A172 (cell line): ENCODE measurements around the gene LLGL1. TPM values are rescaled to one million over a fixed set of nuclear protein-coding genes. Genes with fewer than 3 reads are reported as not detected.

ENCODE experiments used
- DNase-seq: peaks from one replicate; pipeline ENCODE4 v3.0.0-alpha.2; 2015; ENCODE audit warnings: low spot score
- total RNA-seq: library from RNA; depleted of rRNA; stranded (reverse); fragments of >200 nt; shearing (Covaris generic); gene quantifications from 2 replicates; pipeline ENCODE4 v1.2.3, GENCODE V29; 2014; rRNA removed

The LLGL1 gene
- total RNA-seq, 1 experiment from 2014 or later: 47.2 TPM

DNA sequence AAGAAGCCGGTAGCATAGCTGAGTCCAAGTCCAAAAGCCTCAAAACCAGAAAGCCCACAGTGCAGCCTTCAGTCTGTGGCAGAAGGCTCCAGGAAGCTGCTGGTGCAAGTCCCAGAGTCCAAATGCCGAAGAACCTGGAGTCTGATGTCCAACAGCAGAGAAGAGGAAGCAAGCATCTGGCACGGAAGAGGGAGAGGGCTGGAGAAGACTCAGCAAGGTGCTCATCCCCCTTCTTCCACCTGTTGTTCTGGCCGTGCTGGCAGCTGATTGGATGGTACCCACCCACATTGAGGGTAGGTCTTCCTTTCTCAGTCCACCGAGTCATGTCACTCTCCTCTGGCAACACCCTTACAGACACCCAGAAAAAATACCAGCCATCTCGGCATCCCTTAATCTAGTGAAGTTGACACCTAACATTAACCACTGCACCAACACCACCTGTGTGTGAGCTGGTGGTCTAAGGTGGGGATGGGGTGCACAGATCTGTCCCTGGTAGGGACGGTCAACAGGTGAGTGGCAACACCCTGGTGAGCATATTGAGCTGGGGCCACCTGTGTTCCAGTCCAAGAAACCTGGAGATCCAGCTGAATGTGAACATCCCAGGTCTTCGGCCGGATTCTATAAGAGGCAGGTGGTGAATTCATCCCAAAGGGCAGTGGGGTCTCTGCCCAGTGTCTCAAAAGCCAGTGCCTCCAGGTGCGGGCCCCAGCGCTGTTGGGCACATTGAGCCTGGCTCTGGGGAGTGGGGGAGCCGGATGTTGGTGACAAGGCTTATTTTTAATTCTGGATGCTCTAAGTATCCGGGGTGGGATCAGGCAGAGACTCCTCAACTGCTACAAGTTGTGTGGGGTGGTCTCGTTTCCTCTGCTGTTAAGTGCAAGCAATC is 44.9 kb downstream of the LLGL1 start:
- DNase-seq: no peak

DNA sequence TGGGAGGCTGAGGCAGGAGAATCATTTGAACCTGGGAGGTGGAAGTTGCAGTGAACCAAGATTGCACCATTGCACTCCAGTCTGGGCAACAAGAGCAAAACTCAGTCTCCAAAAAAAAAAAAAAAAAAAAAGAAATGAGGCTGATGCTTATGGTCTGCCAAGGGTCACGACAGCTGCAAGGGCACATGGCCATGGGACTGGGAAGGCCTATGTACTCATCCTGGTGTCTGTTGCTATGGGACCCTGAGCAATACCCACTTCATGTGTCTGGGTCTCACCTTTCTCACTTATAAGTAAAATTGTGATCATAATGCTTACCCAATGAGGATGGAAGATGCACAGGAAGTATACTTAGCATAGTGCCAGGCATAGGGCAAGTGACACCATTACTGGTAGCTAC is 51.6 kb downstream of the LLGL1 start:
- no peak for DNase-seq

DNA sequence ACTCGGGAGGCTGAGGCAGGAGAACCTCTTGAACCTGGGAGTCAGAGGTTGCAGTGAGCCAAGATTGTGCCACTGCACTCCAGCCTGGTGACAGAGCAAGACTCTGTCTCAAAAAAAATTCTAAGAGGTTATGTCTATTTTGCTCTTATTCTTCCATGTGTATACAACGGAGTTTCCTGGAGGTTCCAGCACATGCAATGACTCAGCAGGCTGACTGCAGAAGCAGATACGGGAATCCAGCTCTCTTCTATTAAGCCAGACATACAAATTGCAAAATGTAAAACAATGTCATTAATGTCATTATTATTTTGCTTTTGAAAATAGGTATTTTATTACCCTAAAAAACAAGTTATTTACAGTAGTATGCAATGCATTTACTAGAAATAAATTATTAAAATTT is 53.4 kb downstream of the LLGL1 start:
- no peak for DNase-seq

DNA sequence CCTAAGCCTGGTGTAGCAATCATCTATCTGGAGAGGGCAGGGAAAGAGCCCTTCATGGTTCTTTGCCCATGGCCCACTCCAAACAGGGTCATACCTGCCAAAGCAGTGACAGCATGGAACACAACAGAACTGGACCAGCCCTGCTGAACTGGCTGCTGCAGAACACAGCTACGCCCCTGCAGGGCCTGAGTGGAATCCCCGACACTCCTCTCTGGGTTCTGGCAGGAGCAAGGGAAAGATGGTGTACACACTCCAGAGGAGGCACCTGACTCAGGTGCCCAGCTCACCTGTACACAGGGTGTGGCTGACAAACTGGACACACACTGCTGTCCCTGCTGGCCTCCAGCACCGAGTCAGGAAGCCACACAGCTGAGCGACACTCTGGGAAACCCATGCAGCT is 54.8 kb downstream of the LLGL1 start:
- no peak for DNase-seq

DNA sequence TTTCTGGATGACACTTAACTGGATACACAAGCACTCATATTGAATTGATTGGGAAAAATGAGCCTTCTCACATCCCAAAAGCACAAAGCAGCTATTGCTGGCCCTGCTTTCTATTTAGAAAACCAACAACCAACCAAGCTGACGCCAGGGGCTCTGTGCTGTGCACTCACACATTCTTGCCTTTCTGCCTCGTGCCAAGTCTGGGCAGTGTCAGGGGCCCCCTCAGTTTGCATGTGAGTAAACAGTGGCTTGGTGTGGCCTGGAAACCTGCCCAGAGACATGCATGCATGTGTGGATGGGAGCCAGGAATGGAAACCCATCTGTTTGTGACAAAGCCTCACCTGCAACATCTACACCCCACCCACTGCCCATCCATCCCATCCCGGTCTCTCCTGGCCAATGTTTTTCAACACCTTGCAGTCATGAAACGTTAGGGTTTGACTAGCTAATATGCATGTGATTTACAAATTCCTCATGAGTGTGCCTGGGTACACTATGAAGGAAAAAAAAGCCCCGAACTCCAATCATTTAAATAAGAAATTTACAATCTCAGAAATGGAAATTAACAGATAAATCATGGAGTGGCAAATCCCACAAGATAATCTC is 55.4 kb downstream of the LLGL1 start:
- no peak for DNase-seq

DNA sequence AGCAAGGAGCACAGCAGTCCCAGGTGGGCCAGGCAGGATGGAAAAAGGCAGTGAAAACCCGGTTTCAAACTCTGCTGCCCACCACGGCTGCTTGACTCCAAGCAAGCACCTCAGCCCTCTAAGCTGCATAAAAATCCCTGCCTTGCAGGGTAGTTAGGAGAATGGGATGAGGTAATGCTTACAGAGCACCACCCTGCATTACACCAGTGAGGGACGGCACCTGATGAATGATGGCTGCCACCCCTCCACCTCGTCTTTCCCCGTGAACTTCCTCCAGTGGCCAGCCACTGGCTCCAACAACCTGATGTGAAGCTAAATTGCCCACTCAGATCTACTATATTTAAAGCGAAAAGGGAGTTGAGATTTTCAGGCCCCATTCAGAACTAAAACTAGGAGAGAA is 56.4 kb downstream of the LLGL1 start:
- DNase-seq: no peak

DNA sequence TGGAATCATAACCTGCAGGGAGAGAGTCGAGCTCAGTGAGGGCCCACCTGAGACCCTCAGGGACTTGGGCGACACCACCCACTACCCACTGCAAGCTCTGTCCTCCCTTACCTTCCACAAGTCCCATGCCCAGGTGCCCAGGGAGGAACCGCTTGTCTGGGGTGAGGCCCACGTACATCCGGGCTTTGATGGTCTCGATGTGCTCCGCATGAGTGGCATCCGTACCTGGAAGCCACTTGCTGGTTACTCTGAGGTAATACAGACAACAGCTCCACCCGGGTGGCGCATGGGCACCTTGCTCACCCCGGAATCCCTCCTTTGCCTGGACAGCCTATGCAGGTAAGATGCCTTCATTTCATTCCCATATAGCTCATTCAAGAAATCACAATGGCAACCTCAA is 59.9 kb downstream of the LLGL1 start:
- no peak for DNase-seq

DNA sequence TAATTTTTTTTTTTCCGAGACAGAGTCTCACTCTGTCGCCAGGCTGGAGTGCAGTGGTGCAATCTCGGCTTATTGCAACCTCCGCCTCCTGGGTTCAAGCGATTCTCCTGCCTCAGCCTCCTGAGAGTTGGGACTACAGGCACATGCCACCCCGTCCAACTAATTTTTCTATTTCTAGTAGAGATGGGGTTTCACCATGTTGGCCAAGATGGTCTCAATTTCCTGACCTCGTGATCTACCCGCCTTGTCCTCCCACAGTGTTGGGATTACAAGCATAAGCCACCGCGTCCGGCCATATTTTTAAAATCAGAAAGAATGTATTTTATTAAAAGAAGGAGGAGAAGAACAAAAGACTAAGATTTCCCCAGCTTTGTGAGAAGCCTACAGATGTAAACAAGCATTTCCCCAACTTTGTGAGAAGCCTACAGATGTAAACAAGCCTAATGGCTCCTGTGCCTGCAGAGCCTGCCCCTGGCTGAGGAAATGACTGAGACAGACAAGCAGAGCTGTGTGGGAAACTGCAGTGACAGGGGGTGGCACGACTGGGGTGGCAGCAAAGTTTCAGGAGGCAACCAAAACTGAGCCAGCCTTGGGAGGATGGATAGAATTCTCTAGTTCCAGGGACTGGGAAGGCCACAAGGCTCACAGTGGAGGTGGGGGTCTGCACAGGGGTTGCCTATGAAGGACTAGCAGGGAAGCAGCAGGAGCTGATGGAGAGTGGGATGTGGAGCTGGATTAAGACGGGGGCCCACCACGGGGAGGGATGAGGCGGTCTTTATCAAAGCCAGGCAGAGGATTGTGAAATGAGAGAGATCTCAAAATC is 66.5 kb downstream of the LLGL1 start:
- DNase-seq: no peak

Other genes with a start within 250 kb of the LLGL1 start
- gene ATPAF2, start 186.5 kb upstream of the LLGL1 start, total RNA-seq: 10.9 and 12.9 TPM in 2 replicates
- 6.5 and 7.7 TPM in 2 replicates for gene GID4, start 186.2 kb upstream of the LLGL1 start, total RNA-seq
- gene DRG2, start 137.7 kb upstream of the LLGL1 start, total RNA-seq: 55.7 and 59.3 TPM in 2 replicates
- gene MYO15A, start 116.9 kb upstream of the LLGL1 start, total RNA-seq: 0.02 and 0.09 TPM in 2 replicates
- 107 and 116 TPM in 2 replicates for gene ALKBH5, start 41.8 kb upstream of the LLGL1 start, total RNA-seq
- gene FLII, start 33.1 kb downstream of the LLGL1 start, total RNA-seq: 369 and 474 TPM in 2 replicates
- gene MIEF2, start 35.0 kb downstream of the LLGL1 start, total RNA-seq: 19.4 and 27.7 TPM in 2 replicates
- gene TOP3A, start 89.4 kb downstream of the LLGL1 start, total RNA-seq: 39.2 and 52.7 TPM in 2 replicates
- gene SMCR8, start 89.7 kb downstream of the LLGL1 start, total RNA-seq: 10.4 and 11.9 TPM in 2 replicates
- gene SHMT1, start 137.9 kb downstream of the LLGL1 start, total RNA-seq: 34.1 and 39.3 TPM in 2 replicates
- gene EVPLL, start 152.1 kb downstream of the LLGL1 start, total RNA-seq: not detected in 2 replicates